Gastrocnemius medialis (tissue), 4 donors: ENCODE data around the gene GEMIN5. TPM values are rescaled to one million over a fixed set of nuclear protein-coding genes. Genes with fewer than 3 reads are reported as not detected.

ENCODE experiments used
- ATAC-seq, 2 donors: fragments of 150-250 bp; one replicate each; pipeline ENCODE4 v1.9.1; 2016
- DNase-seq, 2 donors: peaks; one replicate each; pipeline ENCODE4 v3.0.0-alpha.2; 2019
- H3K27ac ChIP-seq, 4 donors: fragments of 200-600 bp; sonication (generic); 1 replicate in 1 of 4; 2 replicates in 3 of 4; pipeline ENCODE4 v1.5.1; 2016 to 2018; ENCODE audit warnings: mild to moderate bottlenecking in 2 of 4, moderate library complexity in 1 of 4
- H3K27me3 ChIP-seq, 3 donors: fragments of 200-600 bp; sonication (generic) in 2 of 3; 1 replicate in 1 of 3; 2 replicates in 2 of 3; pipeline versions ENCODE4 v1.5.1 to v1.6.0; 2016 to 2019; ENCODE audit warnings: mild to moderate bottlenecking in 1 of 3, moderate library complexity in 1 of 3
- H3K36me3 ChIP-seq, 2 donors: fragments of 200-600 bp; sonication (generic) in 1 of 2; one replicate each; pipeline ENCODE4 v1.5.1; 2017 to 2018
- H3K4me1 ChIP-seq, 2 donors: fragments of 200-600 bp; sonication (generic) in 1 of 2; one replicate each; pipeline ENCODE4 v1.5.1; 2016 to 2017; ENCODE audit warnings: mild to moderate bottlenecking in 2 of 2
- H3K4me3 ChIP-seq, 4 donors: fragments of 200-600 bp; sonication (generic) in 3 of 4; 1 replicate in 1 of 4; 2 replicates in 3 of 4; pipeline ENCODE4 v1.5.1; 2016 to 2019; ENCODE audit warnings: mild to moderate bottlenecking in 2 of 4
- H3K9me3 ChIP-seq, 3 donors: fragments of 200-600 bp; sonication (generic) in 2 of 3; 1 replicate in 1 of 3; 2 replicates in 2 of 3; pipeline ENCODE4 v1.5.1; 2016 to 2019
- POLR2A ChIP-seq, 2 donors: fragments of 450-650 bp; IDR thresholded peaks; one replicate each; pipeline ENCODE4 v1.6.1; 2017; ENCODE audit warnings: antibody characterized with exemption in 2 of 2, mild to moderate bottlenecking in 2 of 2, moderate library complexity in 2 of 2
- in situ Hi-C, 4 donors: fragments of 200-750 bp; cut with MboI; loops; one replicate each; pipeline versions ENCODE4 v1.15.0 to v1.8.0; 2017; ENCODE audit warnings: low sequenced_read_pairs in 4 of 4
- intact Hi-C: fragments of 100-400 bp; cut with DNase I; formaldehyde crosslinking; loops from one replicate; pipeline ENCODE4 v1.15.1; 2023; ENCODE audit warnings: low total_unique reads
- total RNA-seq, 4 donors: library from RNA; depleted of rRNA; stranded (reverse); fragments of >200 nt; gene quantifications; one replicate each; pipeline versions ENCODE4 v1.1.0 to v1.2.3, GENCODE V29; 2016
- TF ChIP-seq, protein P1 (sequence below), 5 experiments: fragments of 450-650 bp in 3 of 5; fragments of 200-600 bp in 2 of 5; sonication (generic) in 2 of 5; IDR thresholded peaks in 4 of 5; conservative IDR thresholded peaks in 1 of 5; 1 replicate in 4 of 5; 2 replicates in 1 of 5; pipeline ENCODE4 v1.5.1; 2016 to 2019; ENCODE audit warnings: antibody characterized with exemption in 5 of 5, mild to moderate bottlenecking in 3 of 5, moderate library complexity in 3 of 5

The GEMIN5 gene
- total RNA-seq, 4 donors from 2014 or later, result 17.4 to 25.3 (median 23.8) TPM

DNA sequence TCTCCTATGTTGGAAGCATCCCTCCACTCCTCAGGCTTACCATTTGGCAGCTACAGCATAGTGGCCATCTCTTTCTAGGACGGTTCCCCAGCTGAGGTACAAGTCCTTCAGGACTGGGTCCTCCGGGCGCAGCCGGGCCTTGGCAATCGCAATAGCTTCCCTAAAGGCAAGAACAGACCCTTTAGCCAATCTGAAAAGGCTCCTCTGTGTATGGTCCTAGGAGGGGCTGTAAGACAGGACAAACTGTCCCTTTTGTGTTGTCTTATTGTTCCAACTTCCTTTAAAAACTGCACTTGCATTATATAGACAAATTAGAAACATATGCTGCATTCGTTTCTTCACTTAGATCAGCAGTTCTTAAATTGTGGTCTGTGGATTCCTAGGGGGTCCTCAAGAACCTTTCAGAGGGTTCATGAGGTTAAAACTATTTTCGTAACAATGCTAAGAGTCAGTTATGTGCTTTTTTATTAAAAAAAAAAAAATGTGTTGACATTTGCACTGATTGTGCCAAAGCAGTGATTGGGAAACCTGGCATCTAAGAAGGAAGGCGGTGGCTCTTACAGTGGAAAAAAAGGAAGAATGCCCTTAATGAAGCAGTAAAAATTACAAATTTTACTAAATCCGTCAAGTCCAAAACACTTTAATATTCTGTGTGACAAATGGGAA, 38.7 kb downstream of the GEMIN5 start:
- Histone ChIP-seq H3K9me3 (no peaks in the 10 kb centered on the region), H3K27ac (peak overlapping the region; percentile 40 to 67 (median 54)), H3K36me3 (peaks cover 10 to 91% of the 10 kb centered on the region in 2 donors), H3K4me1 (no peaks in the 10 kb centered on the region), H3K27me3 (no peaks in the 10 kb centered on the region), H3K4me3 (no peak overlapping the region)
- DNase-seq (peak; percentile 20 to 61), ATAC-seq (peak; percentile 57 to 65)
- no peak for TF ChIP-seq POLR2A (IDR thresholded peaks at IDR 0.05)
- TF ChIP-seq, protein P1, sequence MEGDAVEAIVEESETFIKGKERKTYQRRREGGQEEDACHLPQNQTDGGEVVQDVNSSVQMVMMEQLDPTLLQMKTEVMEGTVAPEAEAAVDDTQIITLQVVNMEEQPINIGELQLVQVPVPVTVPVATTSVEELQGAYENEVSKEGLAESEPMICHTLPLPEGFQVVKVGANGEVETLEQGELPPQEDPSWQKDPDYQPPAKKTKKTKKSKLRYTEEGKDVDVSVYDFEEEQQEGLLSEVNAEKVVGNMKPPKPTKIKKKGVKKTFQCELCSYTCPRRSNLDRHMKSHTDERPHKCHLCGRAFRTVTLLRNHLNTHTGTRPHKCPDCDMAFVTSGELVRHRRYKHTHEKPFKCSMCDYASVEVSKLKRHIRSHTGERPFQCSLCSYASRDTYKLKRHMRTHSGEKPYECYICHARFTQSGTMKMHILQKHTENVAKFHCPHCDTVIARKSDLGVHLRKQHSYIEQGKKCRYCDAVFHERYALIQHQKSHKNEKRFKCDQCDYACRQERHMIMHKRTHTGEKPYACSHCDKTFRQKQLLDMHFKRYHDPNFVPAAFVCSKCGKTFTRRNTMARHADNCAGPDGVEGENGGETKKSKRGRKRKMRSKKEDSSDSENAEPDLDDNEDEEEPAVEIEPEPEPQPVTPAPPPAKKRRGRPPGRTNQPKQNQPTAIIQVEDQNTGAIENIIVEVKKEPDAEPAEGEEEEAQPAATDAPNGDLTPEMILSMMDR (IDR thresholded peaks at IDR 0.05 in 4 of 5, conservative IDR thresholded peaks at IDR 0.05 in 1 of 5), result no peak
- intact Hi-C loops (loop anchor here (5.0 kb wide), 1 partner anchor 37 kb away; no protein-coding TSS in a partner anchor), in situ Hi-C loops (no loop called here)

DNA sequence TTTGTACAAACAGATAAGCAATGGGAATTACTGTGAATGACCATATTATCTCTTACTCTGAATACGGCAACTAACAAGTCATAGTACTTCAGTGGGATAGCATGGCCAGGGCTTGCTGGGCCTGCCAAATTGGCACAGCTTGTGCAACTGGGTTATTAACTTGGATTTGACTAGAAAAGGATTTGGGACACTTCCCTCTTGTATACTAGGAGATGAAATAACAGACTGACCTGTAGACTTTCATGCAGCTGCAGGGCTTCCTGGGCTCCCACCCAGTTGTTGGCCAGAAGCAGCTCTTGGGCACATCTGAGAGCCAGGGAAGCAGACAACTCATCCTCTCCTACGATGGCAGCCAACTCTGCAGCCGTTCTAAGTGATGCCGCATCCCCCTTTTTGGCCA, 39.8 kb downstream of the GEMIN5 start:
- in situ Hi-C loops (no loop called here), intact Hi-C loops (loop anchor here (5.0 kb wide), 1 partner anchor 36 kb away; no protein-coding TSS in a partner anchor)
- ATAC-seq, result peak; percentile 41 to 55
- TF ChIP-seq POLR2A (IDR thresholded peaks at IDR 0.05), result no peak
- TF ChIP-seq, protein P1 (IDR thresholded peaks at IDR 0.05 in 4 of 5, conservative IDR thresholded peaks at IDR 0.05 in 1 of 5), result no peak
- DNase-seq, result peak; percentile 11 to 66
- H3K9me3 ChIP-seq, result no peaks in the 10 kb centered on the region
- no peaks in the 10 kb centered on the region for H3K27me3 ChIP-seq
- no peak overlapping the region for H3K4me3 ChIP-seq
- peak overlapping the region in 3 of 4 donors; percentile 40 to 63 (median 58) for H3K27ac ChIP-seq
- H3K36me3 ChIP-seq, result peaks cover 8 to 94% of the 10 kb centered on the region in 2 donors
- H3K4me1 ChIP-seq, result no peaks in the 10 kb centered on the region

DNA sequence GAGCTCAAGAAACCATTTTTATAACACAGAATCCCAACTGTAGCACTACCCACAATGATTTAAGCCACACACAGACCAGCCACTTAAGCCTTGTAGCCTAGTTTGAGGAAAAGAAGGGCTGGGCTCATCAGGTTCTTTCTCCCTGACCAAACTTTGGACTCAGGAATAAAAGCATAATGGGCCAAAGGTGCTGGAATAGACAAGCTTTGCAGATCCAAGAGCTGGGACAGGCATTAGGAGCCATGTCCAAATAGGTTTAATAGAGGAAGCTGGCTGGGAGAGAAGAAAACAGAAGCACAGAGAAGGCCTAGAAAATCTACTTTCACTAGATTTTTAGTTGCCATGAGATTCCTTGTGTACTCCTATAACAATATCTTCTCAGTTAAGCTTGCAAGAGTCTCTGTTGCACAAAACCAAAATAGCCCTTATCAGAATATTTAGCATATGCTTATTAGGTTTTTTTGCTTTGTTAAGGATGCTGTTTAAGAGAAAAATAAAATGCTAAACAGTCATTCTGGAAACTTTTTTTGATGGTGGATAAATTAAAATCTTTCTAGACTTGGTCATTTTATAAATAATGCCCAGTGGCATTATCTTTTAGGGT, 41.3 kb downstream of the GEMIN5 start:
- intact Hi-C loops (loop anchor here (5.0 kb wide), 1 partner anchor 34 kb away; no protein-coding TSS in a partner anchor), in situ Hi-C loops (no loop called here)
- ATAC-seq, result no peak
- TF ChIP-seq, protein P1 (IDR thresholded peaks at IDR 0.05 in 4 of 5, conservative IDR thresholded peaks at IDR 0.05 in 1 of 5), result no peak
- TF ChIP-seq POLR2A (IDR thresholded peaks at IDR 0.05), result no peak
- Histone ChIP-seq H3K4me3 (no peak overlapping the region), H3K27me3 (no peaks in the 10 kb centered on the region), H3K27ac (no peak overlapping the region), H3K4me1 (no peaks in the 10 kb centered on the region), H3K36me3 (peaks cover 7 to 91% of the 10 kb centered on the region in 2 donors), H3K9me3 (no peaks in the 10 kb centered on the region)
- no peak for DNase-seq

DNA sequence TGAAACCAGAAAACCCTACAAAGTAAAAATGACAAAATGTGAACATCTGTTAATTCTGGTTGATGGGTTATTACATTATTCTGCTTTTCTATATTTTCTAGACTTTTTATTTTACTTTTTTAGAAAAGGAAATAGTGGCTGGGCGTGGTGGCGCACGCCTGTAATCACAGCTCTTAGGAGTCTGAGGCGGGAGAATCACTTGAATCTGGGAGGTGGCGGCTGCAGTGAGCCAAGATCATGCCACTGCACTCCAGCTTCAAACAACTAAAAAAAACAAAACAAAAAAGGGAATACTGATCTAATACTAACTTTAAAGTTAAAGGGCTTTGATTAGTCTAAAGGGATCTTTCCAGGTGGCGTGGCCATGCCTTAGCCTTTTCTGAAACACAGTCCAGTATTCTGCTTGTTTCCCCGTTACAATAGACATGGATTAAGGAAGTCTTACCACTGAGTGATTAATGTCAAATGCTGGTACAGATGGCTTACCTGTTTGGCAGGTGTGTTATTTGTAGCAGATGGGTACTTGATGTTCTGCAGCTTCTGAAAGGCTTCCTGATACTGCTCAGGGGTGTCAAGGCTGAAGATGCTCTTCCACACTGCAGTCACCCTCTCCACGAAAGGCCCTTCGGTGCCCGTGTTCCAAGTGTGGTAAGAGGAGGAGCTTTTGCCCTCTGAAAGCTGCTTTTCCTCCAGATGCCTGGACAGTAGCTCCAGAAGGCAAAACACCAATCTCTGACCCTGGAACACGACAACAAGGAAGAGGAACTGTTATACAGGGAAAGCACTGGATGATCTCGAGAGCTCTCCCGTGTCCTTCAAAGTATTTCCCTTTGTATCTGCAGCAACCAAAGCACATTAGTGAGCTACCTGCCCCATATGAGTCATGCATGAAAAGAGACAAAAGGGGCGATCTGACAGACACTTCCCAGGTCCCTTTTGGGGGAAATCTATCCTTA, 42.1 kb downstream of the GEMIN5 start:
- H3K4me3 ChIP-seq, result no peak overlapping the region
- H3K36me3 ChIP-seq, result peaks cover 7 to 91% of the 10 kb centered on the region in 2 donors
- H3K9me3 ChIP-seq, result no peaks in the 10 kb centered on the region
- TF ChIP-seq, protein P1 (IDR thresholded peaks at IDR 0.05 in 4 of 5, conservative IDR thresholded peaks at IDR 0.05 in 1 of 5), result no peak
- TF ChIP-seq POLR2A (IDR thresholded peaks at IDR 0.05), result no peak
- ATAC-seq, result no peak
- no peaks in the 10 kb centered on the region for H3K27me3 ChIP-seq
- H3K27ac ChIP-seq, result no peak overlapping the region
- intact Hi-C loops (loop anchor here (5.0 kb wide), 1 partner anchor 34 kb away; no protein-coding TSS in a partner anchor), in situ Hi-C loops (no loop called here)
- DNase-seq, result no peak
- no peaks in the 10 kb centered on the region for H3K4me1 ChIP-seq
